ENCODE measurements around the gene DCP1B. TPM values are rescaled to one million over a fixed set of nuclear protein-coding genes. Genes with fewer than 3 reads are reported as not detected.

Gene DCP1B
- total RNA-seq, 1 donor from 2014 or later, result 14.4 TPM

DNA sequence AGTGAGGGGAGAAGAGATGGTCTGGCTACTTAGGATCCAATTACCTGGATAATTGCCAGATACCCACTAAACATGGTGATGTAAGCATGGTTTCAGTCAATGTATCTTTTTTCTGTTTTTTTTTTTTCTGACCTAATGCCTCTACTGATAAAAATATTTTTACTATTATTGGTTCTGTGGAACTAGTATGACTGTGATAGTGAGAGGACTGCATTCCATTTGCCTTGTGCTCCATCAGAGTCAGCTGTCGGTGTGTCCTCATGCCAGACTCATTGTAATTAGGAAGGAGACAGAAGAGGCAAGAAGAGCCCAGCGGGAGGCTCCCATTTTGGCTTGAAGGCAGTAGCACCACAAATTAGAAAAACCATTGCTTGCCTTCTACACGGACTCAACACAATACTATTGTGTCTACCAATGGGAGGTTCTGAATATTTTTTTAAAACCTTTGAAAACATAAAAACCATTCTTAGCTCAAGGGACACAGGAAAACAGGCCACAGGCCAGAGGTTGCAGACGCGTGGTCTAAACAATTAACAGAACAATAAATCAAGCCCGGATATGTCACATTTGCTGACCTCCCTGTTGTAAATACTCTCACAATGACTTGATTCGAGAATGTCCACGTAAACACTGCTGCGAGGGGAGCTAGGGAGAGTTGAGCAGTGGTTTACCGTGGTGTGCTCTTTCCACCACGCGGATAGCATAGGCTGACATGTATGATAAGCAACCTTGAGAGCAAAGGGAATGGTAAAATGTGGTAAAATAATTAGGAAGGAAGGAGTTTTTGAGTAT, 13.5 kb upstream of the DCP1B start:
- Mint-ChIP-seq H3K4me3 (ENCODE audit: unreplicated experiment) (no peak overlapping the region), H3K36me3 (ENCODE audit: unreplicated experiment) (no peaks in the 10 kb centered on the region), H3K4me1 (ENCODE audit: unreplicated experiment) (no peaks in the 10 kb centered on the region), H3K27me3 (ENCODE audit: unreplicated experiment) (peaks cover 52% of the 10 kb centered on the region), H3K27ac (ENCODE audit: unreplicated experiment) (no peak overlapping the region), H3K9me3 (ENCODE audit: unreplicated experiment) (no peaks in the 10 kb centered on the region)
- no peak for DNase-seq (ENCODE audit: extremely low spot score, unreplicated experiment)
- TF ChIP-seq CTCF (IDR thresholded peaks at IDR 0.05), result no peak

- no peaks in the 10 kb centered on the region for H3K9me3 Mint-ChIP-seq (ENCODE audit: unreplicated experiment)
- H3K27ac Mint-ChIP-seq (ENCODE audit: unreplicated experiment), result no peak overlapping the region
- no peaks in the 10 kb centered on the region for H3K4me1 Mint-ChIP-seq (ENCODE audit: unreplicated experiment)
- no peaks in the 10 kb centered on the region for H3K36me3 Mint-ChIP-seq (ENCODE audit: unreplicated experiment)
- DNase-seq (ENCODE audit: extremely low spot score, unreplicated experiment), result no peak
- peaks cover 49% of the 10 kb centered on the region for H3K27me3 Mint-ChIP-seq (ENCODE audit: unreplicated experiment)
- no peak for TF ChIP-seq CTCF (IDR thresholded peaks at IDR 0.05)
- H3K4me3 Mint-ChIP-seq (ENCODE audit: unreplicated experiment), result no peak overlapping the region
These were observed 12.7 kb upstream of the DCP1B start for GRCh38 chr12:2016862-2017545.

DNA sequence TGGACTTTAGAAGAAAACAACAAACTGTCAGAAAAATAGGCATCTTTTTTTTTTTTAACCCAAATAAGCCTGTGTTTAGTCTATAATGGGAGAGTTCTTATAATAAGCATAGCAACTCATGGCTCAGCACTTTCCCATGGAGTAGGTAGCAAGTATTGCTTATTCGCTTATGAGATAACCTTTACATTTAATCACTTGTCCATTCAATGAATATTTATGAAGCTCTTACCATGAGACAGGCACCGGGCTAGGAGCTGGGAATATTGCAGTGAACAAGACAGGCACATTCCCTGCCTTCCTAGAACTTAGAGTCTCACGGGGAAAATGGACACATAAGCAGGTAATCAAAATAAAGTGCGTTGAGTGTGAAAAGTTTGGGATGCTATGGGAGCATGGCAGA, 10.0 kb upstream of the DCP1B start:
- Mint-ChIP-seq H3K9me3 (ENCODE audit: unreplicated experiment) (no peaks in the 10 kb centered on the region), H3K4me3 (ENCODE audit: unreplicated experiment) (no peak overlapping the region), H3K27me3 (ENCODE audit: unreplicated experiment) (peaks cover 47% of the 10 kb centered on the region), H3K4me1 (ENCODE audit: unreplicated experiment) (no peaks in the 10 kb centered on the region), H3K36me3 (ENCODE audit: unreplicated experiment) (no peaks in the 10 kb centered on the region), H3K27ac (ENCODE audit: unreplicated experiment) (no peak overlapping the region)
- TF ChIP-seq CTCF (IDR thresholded peaks at IDR 0.05), result no peak
- DNase-seq (ENCODE audit: extremely low spot score, unreplicated experiment), result no peak

DNA sequence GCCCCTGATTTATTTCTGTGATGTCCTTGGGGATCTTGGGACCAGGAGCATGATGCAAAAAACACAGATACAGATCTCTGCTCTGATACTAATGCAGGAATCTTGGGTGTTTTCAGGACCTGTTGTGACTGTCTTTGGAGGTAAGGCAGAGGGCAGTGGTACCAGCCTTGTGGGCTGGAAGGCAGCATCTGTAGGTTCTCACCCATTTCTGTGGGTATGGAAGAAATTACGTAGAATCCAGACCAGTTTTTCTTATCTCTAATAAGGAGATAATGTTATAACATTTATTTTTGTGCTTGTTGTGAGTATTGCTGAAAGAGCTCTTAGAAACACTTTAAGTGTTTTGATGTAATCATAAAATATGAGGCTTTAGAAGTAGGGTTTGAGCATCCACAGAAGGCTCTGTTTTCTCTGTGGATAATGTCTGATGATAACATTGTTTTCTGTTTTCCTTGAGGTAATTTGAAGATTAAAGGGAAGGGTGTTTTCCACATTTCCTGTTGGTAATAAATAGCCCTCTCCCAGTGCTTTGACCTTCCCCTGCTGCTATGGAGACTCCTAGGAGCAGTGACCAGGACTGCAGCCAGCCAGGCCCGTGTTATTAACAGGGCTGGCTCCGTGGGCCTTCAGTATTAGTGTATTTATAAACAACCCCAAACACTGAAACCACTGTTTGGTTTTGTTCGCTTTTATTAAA, 9.4 kb upstream of the DCP1B start:
- H3K9me3 Mint-ChIP-seq (ENCODE audit: unreplicated experiment), result no peaks in the 10 kb centered on the region
- no peak overlapping the region for H3K4me3 Mint-ChIP-seq (ENCODE audit: unreplicated experiment)
- no peaks in the 10 kb centered on the region for H3K36me3 Mint-ChIP-seq (ENCODE audit: unreplicated experiment)
- no peaks in the 10 kb centered on the region for H3K4me1 Mint-ChIP-seq (ENCODE audit: unreplicated experiment)
- TF ChIP-seq CTCF (IDR thresholded peaks at IDR 0.05), result no peak
- no peak for DNase-seq (ENCODE audit: extremely low spot score, unreplicated experiment)
- no peak overlapping the region for H3K27ac Mint-ChIP-seq (ENCODE audit: unreplicated experiment)
- H3K27me3 Mint-ChIP-seq (ENCODE audit: unreplicated experiment), result peaks cover 43% of the 10 kb centered on the region

GRCh38 chr12:2013086-2013485, 8.8 kb upstream of the DCP1B start:
- TF ChIP-seq CTCF (IDR thresholded peaks at IDR 0.05), result no peak
- no peak for DNase-seq (ENCODE audit: extremely low spot score, unreplicated experiment)
- no peaks in the 10 kb centered on the region for H3K9me3 Mint-ChIP-seq (ENCODE audit: unreplicated experiment)
- H3K4me1 Mint-ChIP-seq (ENCODE audit: unreplicated experiment), result no peaks in the 10 kb centered on the region
- peaks cover 40% of the 10 kb centered on the region for H3K27me3 Mint-ChIP-seq (ENCODE audit: unreplicated experiment)
- H3K4me3 Mint-ChIP-seq (ENCODE audit: unreplicated experiment), result no peak overlapping the region
- no peak overlapping the region for H3K27ac Mint-ChIP-seq (ENCODE audit: unreplicated experiment)
- H3K36me3 Mint-ChIP-seq (ENCODE audit: unreplicated experiment), result no peaks in the 10 kb centered on the region

Measured in osteocyte (in vitro differentiated cells).